ENCODE data around the gene NFIA.
A peak's percentile ranks its signal among the peaks of the same experiment; 100 is the strongest.

NFIA gene

DNA sequence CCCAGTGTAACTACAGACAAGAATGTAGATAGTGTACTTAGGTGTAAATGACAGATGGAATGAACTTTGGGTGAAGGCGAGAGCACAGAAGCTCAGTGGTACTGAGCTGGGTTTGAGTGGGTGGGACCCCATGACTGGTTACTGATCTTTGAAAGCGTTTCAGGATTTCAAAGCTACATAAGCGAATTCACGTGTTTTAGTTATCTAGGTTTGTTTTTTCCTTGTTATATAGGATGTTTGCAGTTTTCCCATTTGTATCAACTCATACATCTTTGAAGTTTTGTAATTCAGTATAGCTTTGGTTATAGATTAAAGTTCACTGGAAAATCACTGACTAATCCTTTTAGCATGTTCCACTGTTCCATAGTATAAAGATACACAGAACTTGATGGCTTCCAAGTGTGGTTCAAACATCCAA is 182.5 kb downstream of the NFIA start:
- DNase-seq (ENCODE audit: low spot score): no peak
- Histone ChIP-seq H3K4me3 (ENCODE audit: severe bottlenecking) (no peak overlapping the region), H3K9me3 (ENCODE audit: severe bottlenecking) (no peaks in the 10 kb centered on the region), H3K27ac (ENCODE audit: poor library complexity, severe bottlenecking) (no peak overlapping the region), H3K36me3 (ENCODE audit: low read depth) (no peaks in the 10 kb centered on the region), H3K27me3 (ENCODE audit: insufficient read depth, poor library complexity, severe bottlenecking) (no peaks in the 10 kb centered on the region), H3K4me1 (ENCODE audit: insufficient read depth, poor library complexity, severe bottlenecking) (peaks cover 8% of the 10 kb centered on the region)
- TF ChIP-seq, protein P1, sequence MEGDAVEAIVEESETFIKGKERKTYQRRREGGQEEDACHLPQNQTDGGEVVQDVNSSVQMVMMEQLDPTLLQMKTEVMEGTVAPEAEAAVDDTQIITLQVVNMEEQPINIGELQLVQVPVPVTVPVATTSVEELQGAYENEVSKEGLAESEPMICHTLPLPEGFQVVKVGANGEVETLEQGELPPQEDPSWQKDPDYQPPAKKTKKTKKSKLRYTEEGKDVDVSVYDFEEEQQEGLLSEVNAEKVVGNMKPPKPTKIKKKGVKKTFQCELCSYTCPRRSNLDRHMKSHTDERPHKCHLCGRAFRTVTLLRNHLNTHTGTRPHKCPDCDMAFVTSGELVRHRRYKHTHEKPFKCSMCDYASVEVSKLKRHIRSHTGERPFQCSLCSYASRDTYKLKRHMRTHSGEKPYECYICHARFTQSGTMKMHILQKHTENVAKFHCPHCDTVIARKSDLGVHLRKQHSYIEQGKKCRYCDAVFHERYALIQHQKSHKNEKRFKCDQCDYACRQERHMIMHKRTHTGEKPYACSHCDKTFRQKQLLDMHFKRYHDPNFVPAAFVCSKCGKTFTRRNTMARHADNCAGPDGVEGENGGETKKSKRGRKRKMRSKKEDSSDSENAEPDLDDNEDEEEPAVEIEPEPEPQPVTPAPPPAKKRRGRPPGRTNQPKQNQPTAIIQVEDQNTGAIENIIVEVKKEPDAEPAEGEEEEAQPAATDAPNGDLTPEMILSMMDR (IDR thresholded peaks at IDR 0.05; ENCODE audit: poor library complexity, severe bottlenecking): no peak
- ATAC-seq (ENCODE audit: low read depth): no peak

- no peak for ATAC-seq (ENCODE audit: low read depth)
- no peak for DNase-seq (ENCODE audit: low spot score)
- Histone ChIP-seq H3K27ac (ENCODE audit: poor library complexity, severe bottlenecking) (no peak overlapping the region), H3K27me3 (ENCODE audit: insufficient read depth, poor library complexity, severe bottlenecking) (no peaks in the 10 kb centered on the region), H3K9me3 (ENCODE audit: severe bottlenecking) (no peaks in the 10 kb centered on the region), H3K4me1 (ENCODE audit: insufficient read depth, poor library complexity, severe bottlenecking) (peaks cover 13% of the 10 kb centered on the region), H3K4me3 (ENCODE audit: severe bottlenecking) (no peak overlapping the region), H3K36me3 (ENCODE audit: low read depth) (no peaks in the 10 kb centered on the region)
- TF ChIP-seq, protein P1 (IDR thresholded peaks at IDR 0.05; ENCODE audit: poor library complexity, severe bottlenecking): no peak
These were observed 183.3 kb downstream of the NFIA start for GRCh38 chr1:61265665-61266064.

DNA sequence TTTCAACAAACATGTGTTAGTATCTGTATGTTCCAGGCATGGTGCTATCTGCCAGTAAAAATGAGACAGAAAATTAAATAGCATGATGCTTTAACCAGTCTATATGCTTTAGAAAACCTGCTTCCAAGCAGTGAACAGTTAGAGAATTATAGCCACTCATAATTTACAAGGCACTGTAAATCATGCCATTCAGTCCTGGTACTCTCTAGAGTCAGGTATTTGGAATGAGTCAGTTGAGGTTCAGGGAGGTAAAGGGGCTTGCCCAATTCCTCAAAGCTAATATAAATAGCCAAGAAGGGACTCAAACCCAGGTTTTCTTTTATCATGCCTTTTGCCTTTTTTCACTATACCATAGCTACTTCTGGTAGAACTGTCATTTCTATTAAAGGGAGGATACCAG is 184.4 kb downstream of the NFIA start:
- TF ChIP-seq, protein P1 (IDR thresholded peaks at IDR 0.05; ENCODE audit: poor library complexity, severe bottlenecking): no peak
- ATAC-seq (ENCODE audit: low read depth) (peak; percentile 94), DNase-seq (ENCODE audit: low spot score) (no peak)
- Histone ChIP-seq H3K27ac (ENCODE audit: poor library complexity, severe bottlenecking) (no peak overlapping the region), H3K4me3 (ENCODE audit: severe bottlenecking) (no peak overlapping the region), H3K9me3 (ENCODE audit: severe bottlenecking) (no peaks in the 10 kb centered on the region), H3K4me1 (ENCODE audit: insufficient read depth, poor library complexity, severe bottlenecking) (peaks cover 18% of the 10 kb centered on the region), H3K36me3 (ENCODE audit: low read depth) (no peaks in the 10 kb centered on the region), H3K27me3 (ENCODE audit: insufficient read depth, poor library complexity, severe bottlenecking) (no peaks in the 10 kb centered on the region)

DNA sequence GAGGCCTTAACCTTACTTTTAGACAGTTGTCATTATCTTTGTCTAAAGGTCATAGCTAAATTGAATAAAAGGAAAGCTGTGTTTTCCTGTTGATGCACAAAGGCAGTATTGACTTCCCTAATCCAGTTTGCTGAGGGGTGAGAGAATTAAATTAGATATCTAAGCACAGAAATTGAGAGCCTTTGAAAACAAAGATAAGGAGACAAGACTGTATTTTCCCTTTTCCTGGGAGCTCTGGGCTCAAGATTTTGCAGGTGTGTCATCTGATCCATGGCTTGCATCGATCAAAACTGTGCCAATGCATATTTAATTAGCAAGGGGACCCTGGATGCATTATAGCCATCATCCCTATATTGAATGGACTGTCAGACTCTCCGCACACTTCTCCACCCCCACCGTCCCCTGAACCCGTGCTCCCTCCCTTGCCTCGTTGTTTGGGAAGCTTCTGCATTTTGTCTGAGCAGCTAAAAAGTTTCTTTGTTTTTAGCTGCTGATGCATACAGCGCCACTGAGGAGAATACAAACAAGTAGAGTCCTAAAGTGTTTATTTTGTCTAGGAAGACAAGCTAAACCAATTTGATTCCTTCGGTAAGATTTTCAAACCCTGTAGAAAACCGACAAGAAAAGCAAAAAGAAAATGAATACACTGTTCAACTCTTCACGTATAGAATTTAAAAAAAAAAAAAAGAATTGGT is 186.3 kb downstream of the NFIA start:
- H3K36me3 ChIP-seq (ENCODE audit: low read depth): no peaks in the 10 kb centered on the region
- TF ChIP-seq, protein P1 (IDR thresholded peaks at IDR 0.05; ENCODE audit: poor library complexity, severe bottlenecking): no peak
- H3K4me3 ChIP-seq (ENCODE audit: severe bottlenecking): no peak overlapping the region
- H3K4me1 ChIP-seq (ENCODE audit: insufficient read depth, poor library complexity, severe bottlenecking): peaks cover 18% of the 10 kb centered on the region
- H3K27me3 ChIP-seq (ENCODE audit: insufficient read depth, poor library complexity, severe bottlenecking): no peaks in the 10 kb centered on the region
- no peak for ATAC-seq (ENCODE audit: low read depth)
- DNase-seq (ENCODE audit: low spot score): no peak
- H3K9me3 ChIP-seq (ENCODE audit: severe bottlenecking): no peaks in the 10 kb centered on the region
- H3K27ac ChIP-seq (ENCODE audit: poor library complexity, severe bottlenecking): no peak overlapping the region

- H3K9me3 ChIP-seq (ENCODE audit: severe bottlenecking): no peaks in the 10 kb centered on the region
- H3K4me1 ChIP-seq (ENCODE audit: insufficient read depth, poor library complexity, severe bottlenecking): peaks cover 18% of the 10 kb centered on the region
- H3K4me3 ChIP-seq (ENCODE audit: severe bottlenecking): no peak overlapping the region
- no peaks in the 10 kb centered on the region for H3K36me3 ChIP-seq (ENCODE audit: low read depth)
- no peak for ATAC-seq (ENCODE audit: low read depth)
- H3K27me3 ChIP-seq (ENCODE audit: insufficient read depth, poor library complexity, severe bottlenecking): no peaks in the 10 kb centered on the region
- no peak for DNase-seq (ENCODE audit: low spot score)
- no peak overlapping the region for H3K27ac ChIP-seq (ENCODE audit: poor library complexity, severe bottlenecking)
- TF ChIP-seq, protein P1 (IDR thresholded peaks at IDR 0.05; ENCODE audit: poor library complexity, severe bottlenecking): no peak
These were observed 187.2 kb downstream of the NFIA start for GRCh38 chr1:61269602-61270001.

All from RWPE2 (cell line).